Heart left ventricle (tissue), 13 donors: ENCODE data around the gene TTBK1.

Experiments used
- POLR2A ChIP-seq, 2 donors: fragments of 450-650 bp; IDR thresholded peaks; one replicate each; pipeline ENCODE4 v1.6.1; 2017; ENCODE audit warnings: antibody characterized with exemption in 2 of 2, mild to moderate bottlenecking in 2 of 2, moderate library complexity in 2 of 2
- TF ChIP-seq, protein P1 (sequence below), 12 donors: fragments of 200-600 bp; sonication (generic) in 4 of 12; IDR thresholded peaks; one replicate each; pipeline versions ENCODE4 v1.5.0 to v1.8.0; 2018 to 2022; ENCODE audit warnings: antibody characterized with exemption in 12 of 12, mild to moderate bottlenecking in 5 of 12
- donor health status: ischemic (EF 13 %, LVEDD 7.1; RV severe dilation, severe dysfunction).
- donor health status: DM: no; HTN: yes; CAD: no.
- donor health status: DM: no; HTN: no; CAD: no.
- donor health status: ischemic (EF 25% LVEDD 6.9; RV normal size, moderate dysfunction).
- donor health status: ischemic (EF 25% LVEDD 5.7; RV mildly dilated, moderate dysfunction).
- donor health status: ischemic (EF 35%, LVEDD 5.7; RV mildly dilated, moderate dysfunction).
- donor health status: nonischemic (EF 11% LVEDD 7.7; RV severe dilation, severe dysfunction).
- donor health status: DM: yes; HTN: yes; CAD: no.
- donor health status: PGD.
- donor health status: ischemic (EF 29% LVEDD 5.4; RV normal size, mild dysfunction).
- donor health status: nonischemic (EF 23%, LVEDD 6.1; RV moderate dilation, normal function).

DNA sequence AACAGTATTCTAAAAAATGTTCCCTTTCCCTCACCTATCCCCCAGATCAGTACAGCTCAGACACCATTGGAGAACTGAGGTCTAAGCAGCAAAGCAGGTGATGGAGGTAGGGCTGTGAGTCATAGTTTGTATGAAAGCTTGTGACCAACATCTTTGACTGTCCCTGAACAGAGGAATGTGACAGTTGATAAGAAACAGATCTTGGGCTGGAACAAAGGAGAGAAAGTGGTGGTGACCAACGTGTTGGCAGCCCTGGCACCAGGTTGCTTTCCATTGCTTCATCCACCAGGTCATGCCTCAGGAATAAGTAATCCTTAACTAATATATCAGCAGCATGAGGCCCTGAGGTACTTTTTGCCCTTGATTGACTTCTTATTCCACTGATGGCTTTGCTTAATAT is 85.2 kb downstream of the TTBK1 start:
- TF ChIP-seq POLR2A (IDR thresholded peaks at IDR 0.05): no peak
- TF ChIP-seq, protein P1, sequence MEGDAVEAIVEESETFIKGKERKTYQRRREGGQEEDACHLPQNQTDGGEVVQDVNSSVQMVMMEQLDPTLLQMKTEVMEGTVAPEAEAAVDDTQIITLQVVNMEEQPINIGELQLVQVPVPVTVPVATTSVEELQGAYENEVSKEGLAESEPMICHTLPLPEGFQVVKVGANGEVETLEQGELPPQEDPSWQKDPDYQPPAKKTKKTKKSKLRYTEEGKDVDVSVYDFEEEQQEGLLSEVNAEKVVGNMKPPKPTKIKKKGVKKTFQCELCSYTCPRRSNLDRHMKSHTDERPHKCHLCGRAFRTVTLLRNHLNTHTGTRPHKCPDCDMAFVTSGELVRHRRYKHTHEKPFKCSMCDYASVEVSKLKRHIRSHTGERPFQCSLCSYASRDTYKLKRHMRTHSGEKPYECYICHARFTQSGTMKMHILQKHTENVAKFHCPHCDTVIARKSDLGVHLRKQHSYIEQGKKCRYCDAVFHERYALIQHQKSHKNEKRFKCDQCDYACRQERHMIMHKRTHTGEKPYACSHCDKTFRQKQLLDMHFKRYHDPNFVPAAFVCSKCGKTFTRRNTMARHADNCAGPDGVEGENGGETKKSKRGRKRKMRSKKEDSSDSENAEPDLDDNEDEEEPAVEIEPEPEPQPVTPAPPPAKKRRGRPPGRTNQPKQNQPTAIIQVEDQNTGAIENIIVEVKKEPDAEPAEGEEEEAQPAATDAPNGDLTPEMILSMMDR (IDR thresholded peaks at IDR 0.05): no peak
